Measurements from ENCODE around the gene FNDC3A.
"Not testable (repeated sequence)": the region's sequence is repeated elsewhere in the genome, so short reads cannot be mapped to it uniquely, and the experiment has no call there.

The FNDC3A gene

GRCh38 chr13:49124693-49125304 is 149.1 kb downstream of the FNDC3A start:
- H3K9me3 ChIP-seq (ENCODE audit: insufficient read depth, low read depth, low read length): no peaks in the 10 kb centered on the region
- no peak overlapping the region for H3K9ac ChIP-seq (ENCODE audit: low read depth, low read length)
- peaks cover 11% of the 10 kb centered on the region; the same call in 1 of the 2 replicates for H3K36me3 ChIP-seq (ENCODE audit: insufficient read depth, low read depth, low read length)
- no peak overlapping the region for H3K4me3 ChIP-seq (ENCODE audit: low read length)
- no peaks in the 10 kb centered on the region; the same call in 1 of the 2 replicates for H3K4me1 ChIP-seq (ENCODE audit: insufficient read depth, low read length)
- no peak overlapping the region for H3K27ac ChIP-seq (ENCODE audit: low read length)
- H3K27me3 ChIP-seq (ENCODE audit: insufficient read depth, low read length): no peaks in the 10 kb centered on the region

GRCh38 chr13:49125964-49126524 is 150.3 kb downstream of the FNDC3A start:
- Histone ChIP-seq H3K27me3 (ENCODE audit: insufficient read depth, low read length) (no peaks in the 10 kb centered on the region), H3K4me1 (ENCODE audit: insufficient read depth, low read length) (no peaks in the 10 kb centered on the region; the same call in 1 of the 2 replicates), H3K27ac (ENCODE audit: low read length) (no peak overlapping the region), H3K36me3 (ENCODE audit: insufficient read depth, low read depth, low read length) (peaks cover 12% of the 10 kb centered on the region; the same call in 1 of the 2 replicates), H3K4me3 (ENCODE audit: low read length) (no peak overlapping the region), H3K9ac (ENCODE audit: low read depth, low read length) (no peak overlapping the region), H3K9me3 (ENCODE audit: insufficient read depth, low read depth, low read length) (no peaks in the 10 kb centered on the region)

DNA sequence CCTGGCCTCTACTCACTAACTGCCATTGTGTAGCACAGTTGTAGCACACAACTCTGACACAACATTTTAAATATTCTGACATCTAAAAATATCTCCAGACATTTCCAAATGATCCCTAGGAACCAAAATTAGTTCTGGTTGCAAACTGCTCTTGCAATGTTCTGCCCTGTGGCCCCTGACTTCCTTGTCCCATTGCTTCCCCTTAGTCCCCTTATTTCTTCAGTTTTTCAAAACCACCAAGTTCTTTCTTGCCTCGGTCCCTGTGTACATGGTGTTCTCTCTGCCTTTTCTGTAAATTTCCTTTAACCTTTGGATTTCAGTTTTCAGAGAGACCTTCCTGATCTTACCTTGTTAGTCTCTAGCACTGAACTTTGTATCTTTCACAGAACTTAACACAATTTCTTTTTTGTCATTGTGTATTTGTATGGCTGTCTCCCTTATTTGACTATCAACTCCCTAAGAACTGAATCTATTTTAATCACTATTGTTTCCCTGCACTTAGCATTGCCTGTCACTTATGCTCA is 156.8 kb downstream of the FNDC3A start:
- H3K9ac ChIP-seq (ENCODE audit: low read depth, low read length): no peak overlapping the region
- peaks cover 63% of the 10 kb centered on the region for H3K36me3 ChIP-seq (ENCODE audit: insufficient read depth, low read depth, low read length)
- H3K27ac ChIP-seq (ENCODE audit: low read length): no peak overlapping the region
- no peaks in the 10 kb centered on the region for H3K27me3 ChIP-seq (ENCODE audit: insufficient read depth, low read length)
- H3K4me1 ChIP-seq (ENCODE audit: insufficient read depth, low read length): no peaks in the 10 kb centered on the region
- no peak overlapping the region for H3K4me3 ChIP-seq (ENCODE audit: low read length)
- H3K9me3 ChIP-seq (ENCODE audit: insufficient read depth, low read depth, low read length): no peaks in the 10 kb centered on the region

GRCh38 chr13:49134305-49134704 is 158.6 kb downstream of the FNDC3A start:
- Histone ChIP-seq H3K27ac (ENCODE audit: low read length) (no peak overlapping the region), H3K4me1 (ENCODE audit: insufficient read depth, low read length) (no peaks in the 10 kb centered on the region), H3K36me3 (ENCODE audit: insufficient read depth, low read depth, low read length) (peaks cover 78% of the 10 kb centered on the region), H3K4me3 (ENCODE audit: low read length) (no peak overlapping the region), H3K9me3 (ENCODE audit: insufficient read depth, low read depth, low read length) (no peaks in the 10 kb centered on the region), H3K27me3 (ENCODE audit: insufficient read depth, low read length) (no peaks in the 10 kb centered on the region), H3K9ac (ENCODE audit: low read depth, low read length) (no peak overlapping the region)

GRCh38 chr13:49137138-49137643 is 161.5 kb downstream of the FNDC3A start:
- not testable (repeated sequence) for H3K9me3 ChIP-seq (ENCODE audit: insufficient read depth, low read depth, low read length)
- peaks cover 84% of the 10 kb centered on the region for H3K36me3 ChIP-seq (ENCODE audit: insufficient read depth, low read depth, low read length)

GRCh38 chr13:49140910-49141611 is 165.3 kb downstream of the FNDC3A start:
- Histone ChIP-seq H3K27ac (ENCODE audit: low read length) (no peak overlapping the region), H3K9ac (ENCODE audit: low read depth, low read length) (no peak overlapping the region), H3K27me3 (ENCODE audit: insufficient read depth, low read length) (no peaks in the 10 kb centered on the region), H3K4me1 (ENCODE audit: insufficient read depth, low read length) (no peaks in the 10 kb centered on the region), H3K4me3 (ENCODE audit: low read length) (no peak overlapping the region), H3K36me3 (ENCODE audit: insufficient read depth, low read depth, low read length) (peaks cover 82% of the 10 kb centered on the region), H3K9me3 (ENCODE audit: insufficient read depth, low read depth, low read length) (no peaks in the 10 kb centered on the region)

More at GRCh38 chr13:49137138-49137643, 161.5 kb downstream of the FNDC3A start:
- not testable (repeated sequence) for H3K27me3 ChIP-seq (ENCODE audit: insufficient read depth, low read length); H3K9ac ChIP-seq (ENCODE audit: low read depth, low read length); H3K4me1 ChIP-seq (ENCODE audit: insufficient read depth, low read length); H3K4me3 ChIP-seq (ENCODE audit: low read length); H3K27ac ChIP-seq (ENCODE audit: low read length)

DNA sequence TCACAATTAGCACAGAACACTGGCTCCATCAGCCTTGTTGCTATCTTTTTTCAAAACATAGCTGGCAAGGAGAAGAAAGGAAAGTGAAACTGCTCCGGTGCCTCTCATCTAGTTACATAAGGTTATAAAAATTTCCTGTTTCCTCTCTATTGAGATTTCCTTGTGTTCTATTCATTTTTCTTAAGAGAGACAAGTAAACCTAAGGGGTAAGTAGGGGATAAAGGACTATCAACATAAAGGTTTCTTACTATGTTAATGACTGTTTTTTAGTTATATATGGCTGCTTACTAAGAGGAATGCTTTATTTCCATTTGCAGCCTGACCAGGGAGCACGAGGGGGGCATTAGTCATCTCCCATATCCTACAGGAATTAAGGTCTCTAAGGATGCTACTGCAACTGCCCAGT is 171.2 kb downstream of the FNDC3A start:
- no peaks in the 10 kb centered on the region for H3K9me3 ChIP-seq (ENCODE audit: insufficient read depth, low read depth, low read length)
- H3K4me1 ChIP-seq (ENCODE audit: insufficient read depth, low read length): no peaks in the 10 kb centered on the region
- H3K4me3 ChIP-seq (ENCODE audit: low read length): no peak overlapping the region
- no peak overlapping the region for H3K27ac ChIP-seq (ENCODE audit: low read length)
- peaks cover 81% of the 10 kb centered on the region for H3K36me3 ChIP-seq (ENCODE audit: insufficient read depth, low read depth, low read length)
- no peak overlapping the region for H3K9ac ChIP-seq (ENCODE audit: low read depth, low read length)
- no peaks in the 10 kb centered on the region for H3K27me3 ChIP-seq (ENCODE audit: insufficient read depth, low read length)

DNA sequence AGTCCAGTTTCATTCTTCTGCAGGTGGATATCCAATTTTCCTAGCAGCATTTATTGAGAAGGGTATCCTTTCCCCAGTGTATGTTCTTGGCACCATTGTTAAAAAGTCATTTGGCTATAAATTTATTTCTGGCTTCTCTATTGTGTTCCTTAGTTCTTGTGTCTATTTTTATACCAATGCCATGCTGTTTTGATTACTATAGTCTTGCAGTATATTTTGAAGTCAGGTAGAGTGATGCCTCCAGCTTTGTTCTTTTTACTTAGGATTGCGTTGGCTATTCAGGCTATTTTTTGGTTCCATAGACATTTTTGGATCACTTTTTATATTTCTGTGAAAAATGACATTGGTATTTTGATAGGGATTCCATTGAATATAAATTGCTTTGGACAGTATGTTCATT is 172.7 kb downstream of the FNDC3A start:
- H3K9me3 ChIP-seq (ENCODE audit: insufficient read depth, low read depth, low read length): no peaks in the 10 kb centered on the region
- H3K4me1 ChIP-seq (ENCODE audit: insufficient read depth, low read length): no peaks in the 10 kb centered on the region
- peaks cover 73% of the 10 kb centered on the region for H3K36me3 ChIP-seq (ENCODE audit: insufficient read depth, low read depth, low read length)
- H3K27ac ChIP-seq (ENCODE audit: low read length): no peak overlapping the region
- no peak overlapping the region for H3K9ac ChIP-seq (ENCODE audit: low read depth, low read length)
- no peaks in the 10 kb centered on the region for H3K27me3 ChIP-seq (ENCODE audit: insufficient read depth, low read length)
- no peak overlapping the region for H3K4me3 ChIP-seq (ENCODE audit: low read length)

- H3K27ac ChIP-seq (ENCODE audit: low read length); H3K36me3 ChIP-seq (ENCODE audit: insufficient read depth, low read depth, low read length); H3K27me3 ChIP-seq (ENCODE audit: insufficient read depth, low read length); H3K4me1 ChIP-seq (ENCODE audit: insufficient read depth, low read length); H3K9ac ChIP-seq (ENCODE audit: low read depth, low read length); H3K4me3 ChIP-seq (ENCODE audit: low read length); H3K9me3 ChIP-seq (ENCODE audit: insufficient read depth, low read depth, low read length): not testable (repeated sequence)
Measured at GRCh38 chr13:49157955-49158584, 182.4 kb downstream of the FNDC3A start.

- not testable (repeated sequence) for H3K9ac ChIP-seq (ENCODE audit: low read depth, low read length); H3K27ac ChIP-seq (ENCODE audit: low read length); H3K4me1 ChIP-seq (ENCODE audit: insufficient read depth, low read length); H3K4me3 ChIP-seq (ENCODE audit: low read length); H3K27me3 ChIP-seq (ENCODE audit: insufficient read depth, low read length)
- Histone ChIP-seq H3K36me3 (ENCODE audit: insufficient read depth, low read depth, low read length) (peaks cover 28% of the 10 kb centered on the region), H3K9me3 (ENCODE audit: insufficient read depth, low read depth, low read length) (peaks cover 24% of the 10 kb centered on the region)
Measured at GRCh38 chr13:49163162-49163561, 187.4 kb downstream of the FNDC3A start.

DNA sequence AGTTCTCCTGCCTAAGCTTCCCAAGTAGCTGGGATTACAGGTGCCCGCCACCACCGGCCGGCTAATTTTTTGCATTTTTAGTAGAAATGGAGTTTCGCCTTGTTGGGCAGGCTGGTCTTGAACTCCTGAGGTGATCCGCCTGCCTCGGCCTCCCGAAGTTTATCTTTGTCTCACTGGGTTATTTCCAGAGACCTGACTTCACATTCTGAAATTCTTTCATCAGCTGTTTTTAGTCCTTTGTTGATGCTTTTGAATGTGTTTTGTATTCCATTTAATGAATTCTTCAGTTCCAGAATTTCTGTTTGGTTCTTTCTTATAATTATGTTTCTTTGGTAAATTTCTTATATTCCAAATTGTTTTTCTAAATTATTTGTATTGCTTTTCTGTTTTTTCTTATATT is 189.0 kb downstream of the FNDC3A start:
- H3K4me3 ChIP-seq (ENCODE audit: low read length): no peak overlapping the region
- H3K36me3 ChIP-seq (ENCODE audit: insufficient read depth, low read depth, low read length): peaks cover 43% of the 10 kb centered on the region
- peaks cover 24% of the 10 kb centered on the region for H3K9me3 ChIP-seq (ENCODE audit: insufficient read depth, low read depth, low read length)
- no peaks in the 10 kb centered on the region for H3K4me1 ChIP-seq (ENCODE audit: insufficient read depth, low read length)
- H3K9ac ChIP-seq (ENCODE audit: low read depth, low read length): no peak overlapping the region
- no peak overlapping the region for H3K27ac ChIP-seq (ENCODE audit: low read length)
- H3K27me3 ChIP-seq (ENCODE audit: insufficient read depth, low read length): no peaks in the 10 kb centered on the region
